Astrocyte (in vitro differentiated cells and primary cell): Measurements from ENCODE around the gene PCDHGA2. TPM values are rescaled to one million over a fixed set of nuclear protein-coding genes. Genes with fewer than 3 reads are reported as not detected.
A peak's percentile ranks its signal among the peaks of the same experiment; 100 is the strongest.
"Not testable (repeated sequence)": the region's sequence is repeated elsewhere in the genome, so short reads cannot be mapped to it uniquely, and the experiment has no call there.

Experiments used
- DNase-seq: peaks from one replicate; pipeline ENCODE4 v3.0.0-alpha.2; 2010; ENCODE audit warnings: low read depth
- FAIRE-seq: peaks from 2 replicates; lab custom pipeline; 2011; peaks lifted over from hg19 to GRCh38; lab: Jason Lieb, UNC
- H2AFZ ChIP-seq: 2 replicates; pipeline ENCODE4 v1.6.0; 2012; ENCODE audit warnings: low read depth, low read length, inconsistent platforms
- H3K27ac ChIP-seq: 2 replicates; pipeline ENCODE4 v1.5.1; 2011; ENCODE audit warnings: low read depth, low read length, inconsistent platforms
- H3K27me3 ChIP-seq: 2 replicates; pipeline ENCODE4 v1.6.0; 2011; ENCODE audit warnings: low read length, inconsistent platforms; ENCODE audit not compliant: insufficient read depth
- H3K36me3 ChIP-seq: 2 replicates; pipeline ENCODE4 v1.5.1; 2011; ENCODE audit warnings: low read length, inconsistent platforms; ENCODE audit not compliant: insufficient read depth
- H3K4me1 ChIP-seq: 2 replicates; pipeline ENCODE4 v1.5.1; 2011; ENCODE audit warnings: low read length, inconsistent platforms; ENCODE audit not compliant: insufficient read depth
- H3K4me2 ChIP-seq: 2 replicates; pipeline ENCODE4 v1.6.0; 2012; ENCODE audit warnings: low read length, inconsistent platforms
- H3K4me3 ChIP-seq: 2 replicates; pipeline ENCODE4 v1.5.1; 2011; ENCODE audit warnings: low read depth, mild to moderate bottlenecking, low read length, inconsistent platforms; ENCODE audit not compliant: insufficient read depth
- H3K79me2 ChIP-seq: 2 replicates; pipeline ENCODE4 v1.6.0; 2012; ENCODE audit warnings: mild to moderate bottlenecking, low read length, inconsistent platforms; ENCODE audit not compliant: insufficient read depth
- H3K9ac ChIP-seq: 2 replicates; pipeline ENCODE4 v1.6.0; 2012; ENCODE audit warnings: mild to moderate bottlenecking, low read length, inconsistent platforms
- H3K9me3 ChIP-seq: 2 replicates; pipeline ENCODE4 v1.5.1; 2012; ENCODE audit warnings: low read depth, mild to moderate bottlenecking, low read length, inconsistent platforms; ENCODE audit not compliant: insufficient read depth
- H4K20me1 ChIP-seq: 2 replicates; pipeline ENCODE4 v1.6.0; 2012; ENCODE audit warnings: low read length, inconsistent platforms; ENCODE audit not compliant: insufficient read depth
- H3K27ac Mint-ChIP-seq: one replicate; pipeline ENCODE4 v1.8.0; 2021; ENCODE audit warnings: mild to moderate bottlenecking, mixed read lengths; ENCODE audit not compliant: unreplicated experiment
- H3K27me3 Mint-ChIP-seq: one replicate; pipeline ENCODE4 v1.8.0; 2021; ENCODE audit warnings: low read depth, mixed read lengths; ENCODE audit not compliant: unreplicated experiment
- H3K36me3 Mint-ChIP-seq: one replicate; pipeline ENCODE4 v1.8.0; 2021; ENCODE audit warnings: low read depth, mixed read lengths; ENCODE audit not compliant: unreplicated experiment
- H3K4me1 Mint-ChIP-seq: one replicate; pipeline ENCODE4 v1.8.0; 2021; ENCODE audit warnings: low read depth, mixed read lengths; ENCODE audit not compliant: unreplicated experiment
- H3K4me3 Mint-ChIP-seq: one replicate; pipeline ENCODE4 v1.8.0; 2021; ENCODE audit warnings: mild to moderate bottlenecking, moderate library complexity, mixed read lengths; ENCODE audit not compliant: unreplicated experiment
- H3K9me3 Mint-ChIP-seq: one replicate; pipeline ENCODE4 v1.8.0; 2021; ENCODE audit warnings: mild to moderate bottlenecking, mixed read lengths; ENCODE audit not compliant: unreplicated experiment
- EZH2 ChIP-seq: IDR thresholded peaks from 2 replicates; pipeline ENCODE4 v1.6.1; 2012; ENCODE audit warnings: mild to moderate bottlenecking, low read length, inconsistent platforms; ENCODE audit not compliant: insufficient read depth
- total RNA-seq: library from RNA; stranded (reverse); gene quantifications from 2 replicates; pipeline ENCODE4 v1.2.1, GENCODE V29; 2021
- TF ChIP-seq, protein P1 (sequence below): IDR thresholded peaks from 2 replicates; pipeline ENCODE4 v1.5.1; 2011; ENCODE audit warnings: low read depth, mild to moderate bottlenecking, inconsistent platforms, low read length, moderate library complexity; ENCODE audit not compliant: insufficient read depth

The PCDHGA2 gene
- total RNA-seq, 1 donor from 2014 or later = 0.14 TPM

DNA sequence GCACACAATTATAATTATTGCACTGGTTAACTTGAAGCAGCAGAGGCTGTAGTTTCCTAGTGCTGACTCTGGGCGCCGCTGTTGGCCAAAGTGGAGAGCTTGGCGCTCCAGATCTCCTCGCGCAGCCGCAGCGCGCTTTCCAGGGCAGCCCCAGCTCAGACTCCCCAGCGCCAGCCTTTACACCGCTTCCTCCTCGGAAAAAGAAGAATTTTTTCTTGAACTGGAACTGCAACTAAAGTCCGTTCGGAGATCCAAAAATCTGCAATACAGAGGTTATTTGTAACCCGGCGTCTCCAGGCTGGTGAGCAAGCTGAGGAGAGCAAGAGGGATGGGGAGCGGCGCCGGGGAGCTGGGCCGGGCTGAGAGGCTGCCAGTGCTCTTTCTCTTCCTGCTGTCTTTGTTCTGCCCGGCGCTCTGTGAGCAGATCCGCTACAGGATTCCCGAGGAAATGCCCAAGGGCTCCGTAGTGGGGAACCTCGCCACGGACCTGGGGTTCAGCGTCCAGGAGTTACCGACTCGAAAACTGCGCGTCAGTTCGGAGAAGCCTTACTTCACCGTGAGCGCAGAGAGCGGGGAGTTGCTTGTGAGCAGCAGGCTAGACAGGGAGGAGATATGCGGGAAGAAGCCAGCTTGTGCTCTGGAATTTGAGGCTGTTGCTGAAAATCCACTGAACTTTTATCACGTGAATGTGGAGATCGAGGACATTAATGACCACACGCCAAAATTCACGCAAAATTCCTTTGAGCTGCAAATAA is 49.2 kb downstream of the PCDHGA2 start, which contains the start of gene PCDHGB4:
Gene PCDHGB4 (plus strand): TSS at position 142 of the 755 bp plus-strand sequence. CDS start 187 bp downstream, at position 329.
- peak; percentile 79 for FAIRE-seq
- H3K27ac Mint-ChIP-seq, H3K27me3 Mint-ChIP-seq, H3K79me2 ChIP-seq, H4K20me1 ChIP-seq, H3K9ac ChIP-seq, H3K4me1 ChIP-seq, H3K4me1 Mint-ChIP-seq, H3K27me3 ChIP-seq, H3K36me3 ChIP-seq, H3K27ac ChIP-seq, H2AFZ ChIP-seq: not testable (repeated sequence)
- peak; percentile 14 for DNase-seq
- Mint-ChIP-seq H3K36me3 (peaks cover 16% of the 10 kb centered on the region), H3K4me3 (peak within 1 kb of the TSS; percentile 81), H3K9me3 (peaks cover 31% of the 10 kb centered on the region)
- peak within 1 kb of the TSS; percentile 60 for H3K4me2 ChIP-seq
- TF ChIP-seq, protein P1, sequence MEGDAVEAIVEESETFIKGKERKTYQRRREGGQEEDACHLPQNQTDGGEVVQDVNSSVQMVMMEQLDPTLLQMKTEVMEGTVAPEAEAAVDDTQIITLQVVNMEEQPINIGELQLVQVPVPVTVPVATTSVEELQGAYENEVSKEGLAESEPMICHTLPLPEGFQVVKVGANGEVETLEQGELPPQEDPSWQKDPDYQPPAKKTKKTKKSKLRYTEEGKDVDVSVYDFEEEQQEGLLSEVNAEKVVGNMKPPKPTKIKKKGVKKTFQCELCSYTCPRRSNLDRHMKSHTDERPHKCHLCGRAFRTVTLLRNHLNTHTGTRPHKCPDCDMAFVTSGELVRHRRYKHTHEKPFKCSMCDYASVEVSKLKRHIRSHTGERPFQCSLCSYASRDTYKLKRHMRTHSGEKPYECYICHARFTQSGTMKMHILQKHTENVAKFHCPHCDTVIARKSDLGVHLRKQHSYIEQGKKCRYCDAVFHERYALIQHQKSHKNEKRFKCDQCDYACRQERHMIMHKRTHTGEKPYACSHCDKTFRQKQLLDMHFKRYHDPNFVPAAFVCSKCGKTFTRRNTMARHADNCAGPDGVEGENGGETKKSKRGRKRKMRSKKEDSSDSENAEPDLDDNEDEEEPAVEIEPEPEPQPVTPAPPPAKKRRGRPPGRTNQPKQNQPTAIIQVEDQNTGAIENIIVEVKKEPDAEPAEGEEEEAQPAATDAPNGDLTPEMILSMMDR = peak; percentile 35
- H3K9me3 ChIP-seq = peaks cover 50% of the 10 kb centered on the region
- peak within 1 kb of the TSS; percentile 44 for H3K4me3 ChIP-seq

DNA sequence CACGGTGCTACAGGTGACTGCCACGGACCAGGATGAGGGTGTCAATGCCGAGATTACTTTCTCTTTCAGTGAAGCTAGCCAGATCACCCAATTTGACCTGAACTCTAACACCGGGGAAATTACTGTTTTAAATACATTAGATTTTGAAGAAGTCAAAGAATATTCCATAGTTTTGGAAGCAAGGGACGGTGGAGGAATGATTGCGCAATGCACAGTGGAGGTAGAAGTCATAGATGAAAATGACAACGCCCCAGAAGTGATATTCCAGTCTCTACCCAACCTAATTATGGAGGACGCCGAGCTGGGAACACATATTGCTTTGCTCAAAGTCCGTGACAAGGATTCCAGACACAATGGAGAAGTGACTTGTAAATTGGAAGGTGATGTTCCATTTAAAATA is 50.1 kb downstream of the PCDHGA2 start:
- H3K9me3 ChIP-seq = peaks cover 49% of the 10 kb centered on the region
- peaks cover 38% of the 10 kb centered on the region for H3K9me3 Mint-ChIP-seq
- DNase-seq (no peak), FAIRE-seq (no peak)
- H3K27me3 Mint-ChIP-seq = no peaks in the 10 kb centered on the region
- no peaks in the 10 kb centered on the region for H3K79me2 ChIP-seq
- no peaks in the 10 kb centered on the region for H3K27me3 ChIP-seq
- H3K9ac ChIP-seq = no peak overlapping the region
- H4K20me1 ChIP-seq = no peaks in the 10 kb centered on the region
- H3K4me1 Mint-ChIP-seq = peaks cover 1% of the 10 kb centered on the region
- TF ChIP-seq, protein P1 = no peak
- TF ChIP-seq EZH2 = no peak
- peaks cover 20% of the 10 kb centered on the region for H3K36me3 Mint-ChIP-seq
- no peak overlapping the region for H3K27ac Mint-ChIP-seq
- peak overlapping the region; percentile 31 for H3K4me3 ChIP-seq
- H3K27ac ChIP-seq = no peak overlapping the region
- H2AFZ ChIP-seq = no peak overlapping the region
- no peaks in the 10 kb centered on the region for H3K4me1 ChIP-seq
- peak overlapping the region; percentile 2 for H3K4me3 Mint-ChIP-seq
- no peaks in the 10 kb centered on the region for H3K36me3 ChIP-seq
- no peak overlapping the region for H3K4me2 ChIP-seq
